Testis (tissue), 3 donors: ENCODE results near the gene QPRT. TPM values are rescaled to one million over a fixed set of nuclear protein-coding genes. Genes with fewer than 3 reads are reported as not detected.
"Not testable (repeated sequence)": the region's sequence is repeated elsewhere in the genome, so short reads cannot be mapped to it uniquely, and the experiment has no call there.

Experiments used
- DNase-seq: peaks from one replicate; pipeline ENCODE4 v3.0.0-alpha.2; 2019
- H3K27ac ChIP-seq, 2 donors: fragments of 200-600 bp; sonication (generic); one replicate each; pipeline ENCODE4 v1.5.1; 2019
- H3K27me3 ChIP-seq: fragments of 200-600 bp; sonication (generic); one replicate; pipeline ENCODE4 v1.5.1; 2019
- H3K36me3 ChIP-seq: fragments of 200-600 bp; sonication (generic); one replicate; pipeline ENCODE4 v1.5.1; 2017; ENCODE audit warnings: low read depth; ENCODE audit errors: missing control alignments
- H3K4me1 ChIP-seq: fragments of 200-600 bp; sonication (generic); one replicate; pipeline ENCODE4 v1.5.1; 2019
- H3K4me3 ChIP-seq, 2 donors: fragments of 200-600 bp; sonication (generic); one replicate each; pipeline ENCODE4 v1.5.1; 2017 to 2019
- H3K9me3 ChIP-seq: fragments of 200-600 bp; sonication (generic); one replicate; pipeline ENCODE4 v1.5.1; 2017
- CTCF ChIP-seq, 3 experiments: fragments of 450-650 bp in 2 of 3; fragments of 200-600 bp in 1 of 3; sonication (generic) in 1 of 3; IDR thresholded peaks; one replicate each; pipeline ENCODE4 v1.5.1; 2016 to 2019; ENCODE audit warnings: antibody characterized with exemption in 3 of 3, mild to moderate bottlenecking in 2 of 3, moderate library complexity in 1 of 3
- POLR2A ChIP-seq: fragments of 450-650 bp; IDR thresholded peaks from one replicate; pipeline ENCODE4 v1.6.1; 2017; ENCODE audit warnings: antibody characterized with exemption, mild to moderate bottlenecking, moderate library complexity
- WGBS, 2 donors: methylation state at CpG; one replicate each; pipeline ENCODE4 v1.1.5; 2018; 5-methylcytosine and 5-hydroxymethylcytosine counted together
- intact Hi-C: fragments of 100-400 bp; cut with DNase I; formaldehyde crosslinking; loops from one replicate; pipeline ENCODE4 v1.15.1; 2023; ENCODE audit warnings: low total_unique reads
- polyA plus RNA-seq: library from polyadenylated mRNA; stranded (reverse); fragments of 350-450 nt; fragmentation: Illumina TruSeq; extraction: RNeasy Lipid Tissue Mini Kit (QIAGEN cat#74804); gene quantifications from one replicate; pipeline ENCODE4 v1.2.3, GENCODE V29; 2014; ENCODE audit warnings: low read depth, low replicate concordance; ENCODE audit not compliant: insufficient read depth
- total RNA-seq, 2 donors: library from RNA; depleted of rRNA; stranded (reverse); fragments of >200 nt; gene quantifications; one replicate each; pipeline ENCODE4 v1.2.3, GENCODE V29; 2016

The QPRT gene
- total and polyA plus RNA-seq, 3 donors from 2014 or later = 4.3 to 13.6 (median 7.6) TPM

DNA sequence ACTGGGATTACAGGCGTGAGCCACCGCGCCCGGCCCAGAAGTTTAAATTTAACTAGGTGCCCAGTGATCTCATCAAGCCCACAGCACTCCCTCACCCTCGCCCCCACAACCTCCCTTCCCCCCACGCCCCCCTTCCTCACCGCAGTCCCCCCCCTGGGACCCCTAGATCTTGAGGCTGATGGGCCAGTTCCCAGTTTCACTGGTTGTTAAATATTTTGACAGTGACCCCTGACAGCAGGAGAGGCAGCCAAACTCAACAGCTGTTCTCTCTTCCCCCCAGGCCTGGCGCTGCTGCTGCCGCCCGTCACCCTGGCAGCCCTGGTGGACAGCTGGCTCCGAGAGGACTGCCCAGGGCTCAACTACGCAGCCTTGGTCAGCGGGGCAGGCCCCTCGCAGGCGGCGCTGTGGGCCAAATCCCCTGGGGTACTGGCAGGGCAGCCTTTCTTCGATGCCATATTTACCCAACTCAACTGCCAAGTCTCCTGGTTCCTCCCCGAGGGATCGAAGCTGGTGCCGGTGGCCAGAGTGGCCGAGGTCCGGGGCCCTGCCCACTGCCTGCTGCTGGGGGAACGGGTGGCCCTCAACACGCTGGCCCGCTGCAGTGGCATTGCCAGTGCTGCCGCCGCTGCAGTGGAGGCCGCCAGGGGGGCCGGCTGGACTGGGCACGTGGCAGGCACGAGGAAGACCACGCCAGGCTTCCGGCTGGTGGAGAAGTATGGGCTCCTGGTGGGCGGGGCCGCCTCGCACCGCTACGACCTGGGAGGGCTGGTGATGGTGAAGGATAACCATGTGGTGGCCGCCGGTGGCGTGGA, 15.6 kb downstream of the QPRT start:
- no peaks in the 10 kb centered on the region for H3K4me1 ChIP-seq
- TF ChIP-seq CTCF (IDR thresholded peaks at IDR 0.05) (no peak), POLR2A (no peak)
- H3K36me3 ChIP-seq = no peaks in the 10 kb centered on the region
- no peaks in the 10 kb centered on the region for H3K27me3 ChIP-seq
- no peak overlapping the region for H3K4me3 ChIP-seq
- no peak for DNase-seq
- intact Hi-C loops = loop anchor here (10.0 kb wide), 1 partner anchor 330 kb away; the partner anchor contains the start of gene C16orf92
- H3K9me3 ChIP-seq = no peaks in the 10 kb centered on the region
- 86 to 87% methylated on average over 13 to 31 of the region's 41 CpGs for WGBS, 2 donors
- H3K27ac ChIP-seq = no peak overlapping the region

DNA sequence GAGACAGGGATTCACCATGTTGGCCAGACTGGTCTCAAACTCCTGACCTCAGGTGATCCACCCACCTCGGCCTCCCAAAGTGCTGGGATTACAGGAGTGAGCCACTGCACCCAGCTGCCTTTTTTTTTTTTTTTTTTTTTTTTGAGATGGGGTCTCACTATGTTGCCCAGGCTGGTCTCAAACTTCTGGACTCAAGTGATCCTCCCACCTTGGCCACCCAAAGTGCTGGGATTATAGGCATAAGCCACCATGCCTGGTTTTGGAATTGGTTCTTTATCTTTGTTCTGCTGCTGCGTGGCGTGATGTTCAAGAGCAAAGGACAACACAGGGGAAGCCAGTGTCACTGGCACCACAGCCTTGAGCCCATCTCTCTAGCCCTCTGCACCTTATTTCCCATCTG, 16.7 kb downstream of the QPRT start:
- intact Hi-C loops = loop anchor here (10.0 kb wide), 1 partner anchor 329 kb away; the partner anchor contains the start of gene C16orf92

DNA sequence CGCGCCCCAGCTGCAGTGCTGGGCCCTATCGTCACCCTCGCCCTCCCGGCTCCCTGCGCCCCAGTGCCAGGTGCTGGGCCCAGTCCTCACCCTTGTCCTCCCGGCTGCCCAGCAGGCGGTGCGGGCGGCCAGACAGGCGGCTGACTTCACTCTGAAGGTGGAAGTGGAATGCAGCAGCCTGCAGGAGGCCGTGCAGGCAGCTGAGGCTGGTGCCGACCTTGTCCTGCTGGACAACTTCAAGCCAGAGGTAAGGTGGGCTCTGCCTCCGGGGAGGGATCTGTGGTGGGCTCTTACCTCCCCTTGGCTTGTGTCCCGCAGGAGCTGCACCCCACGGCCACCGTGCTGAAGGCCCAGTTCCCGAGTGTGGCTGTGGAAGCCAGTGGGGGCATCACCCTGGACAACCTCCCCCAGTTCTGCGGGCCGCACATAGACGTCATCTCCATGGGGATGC, 17.9 kb downstream of the QPRT start:
- WGBS, 2 donors = 94 to 97% methylated on average over 10 to 21 of the region's 21 CpGs
- Histone ChIP-seq H3K4me3 (no peak overlapping the region), H3K36me3 (no peaks in the 10 kb centered on the region), H3K9me3 (no peaks in the 10 kb centered on the region), H3K27me3 (no peaks in the 10 kb centered on the region), H3K4me1 (no peaks in the 10 kb centered on the region), H3K27ac (no peak overlapping the region)
- intact Hi-C loops = loop anchor here (10.0 kb wide), 1 partner anchor 328 kb away; the partner anchor contains the start of gene C16orf92
- TF ChIP-seq POLR2A (no peak), CTCF (IDR thresholded peaks at IDR 0.05) (no peak)
- DNase-seq = no peak

More for the DNA sequence above, 16.7 kb downstream of the QPRT start:
- not testable (repeated sequence) for H3K4me3 ChIP-seq, H3K36me3 ChIP-seq, H3K9me3 ChIP-seq, DNase-seq, H3K27ac ChIP-seq, H3K27me3 ChIP-seq, H3K4me1 ChIP-seq
- WGBS, 2 donors = 94 to 100% methylated on average over 3 of the region's 3 CpGs

DNA sequence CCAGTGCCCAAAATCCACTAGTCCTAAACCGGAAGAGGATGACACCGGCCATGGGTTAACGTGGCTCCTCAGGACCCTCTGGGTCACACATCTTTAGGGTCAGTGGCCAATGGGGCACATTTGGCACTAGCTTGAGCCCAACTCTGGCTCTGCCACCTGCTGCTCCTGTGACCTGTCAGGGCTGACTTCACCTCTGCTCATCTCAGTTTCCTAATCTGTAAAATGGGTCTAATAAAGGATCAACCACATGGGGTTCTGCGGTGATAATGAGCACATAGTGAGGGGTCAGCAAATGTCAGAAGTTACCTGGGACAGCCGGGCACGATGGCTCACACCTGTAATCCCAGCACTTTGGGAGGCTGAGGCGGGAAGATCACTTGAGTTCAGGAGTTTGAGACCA, 18.4 kb downstream of the QPRT start:
- Histone ChIP-seq H3K4me3 (no peak overlapping the region), H3K36me3 (no peaks in the 10 kb centered on the region), H3K27me3 (no peaks in the 10 kb centered on the region), H3K9me3 (no peaks in the 10 kb centered on the region), H3K27ac (no peak overlapping the region), H3K4me1 (no peaks in the 10 kb centered on the region)
- WGBS, 2 donors = 88 to 95% methylated on average over 5 to 7 of the region's 7 CpGs
- no peak for TF ChIP-seq POLR2A
- no peak for TF ChIP-seq CTCF (IDR thresholded peaks at IDR 0.05)
- no peak for DNase-seq
- intact Hi-C loops = loop anchor here (10.0 kb wide), 1 partner anchor 327 kb away; the partner anchor contains the start of gene C16orf92

DNA sequence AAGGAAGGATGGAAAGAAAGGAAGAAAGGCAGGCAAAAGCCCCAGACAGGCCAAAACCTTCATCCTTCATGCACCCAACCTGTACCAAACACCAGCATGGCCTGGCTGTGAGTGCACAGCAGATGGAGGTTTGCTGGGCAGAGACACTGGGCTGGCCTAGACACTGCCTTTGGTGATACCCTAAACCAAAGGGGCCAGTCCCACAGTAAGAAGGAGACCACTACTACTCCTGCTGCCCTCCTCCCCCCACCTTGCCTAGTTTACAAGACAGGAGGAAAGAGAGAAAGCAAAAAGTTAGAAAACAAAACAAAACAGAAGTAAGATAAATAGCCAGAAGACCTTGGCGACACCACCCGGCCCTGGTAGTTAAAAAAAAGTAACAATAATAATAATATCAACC, 19.1 kb downstream of the QPRT start:
- Histone ChIP-seq H3K4me3 (no peak overlapping the region), H3K9me3 (no peaks in the 10 kb centered on the region), H3K27me3 (no peaks in the 10 kb centered on the region), H3K27ac (no peak overlapping the region), H3K36me3 (no peaks in the 10 kb centered on the region), H3K4me1 (no peaks in the 10 kb centered on the region)
- intact Hi-C loops = loop anchor here (10.0 kb wide), 1 partner anchor 327 kb away; the partner anchor contains the start of gene C16orf92
- no peak for TF ChIP-seq POLR2A
- TF ChIP-seq CTCF (IDR thresholded peaks at IDR 0.05) = no peak
- WGBS, 2 donors = 63 to 66% methylated on average over 2 of the region's 2 CpGs
- DNase-seq = no peak
